GM19193 (cell line): ENCODE measurements around the gene VANGL2.

Experiments used
- POLR2A ChIP-seq: IDR thresholded peaks from 4 replicates; pipeline ENCODE4 v1.6.1; 2011; ENCODE audit not compliant: insufficient read depth, insufficient read length; ENCODE audit errors: extremely low read depth

VANGL2 gene

GRCh38 chr1:160400223-160400645 lies at the start of gene VANGL2:
Gene VANGL2, plus strand, starts transcription at chr1:160400564. Its CDS starts 15,274 bp downstream, at chr1:160415838.
- no peak for TF ChIP-seq POLR2A

DNA sequence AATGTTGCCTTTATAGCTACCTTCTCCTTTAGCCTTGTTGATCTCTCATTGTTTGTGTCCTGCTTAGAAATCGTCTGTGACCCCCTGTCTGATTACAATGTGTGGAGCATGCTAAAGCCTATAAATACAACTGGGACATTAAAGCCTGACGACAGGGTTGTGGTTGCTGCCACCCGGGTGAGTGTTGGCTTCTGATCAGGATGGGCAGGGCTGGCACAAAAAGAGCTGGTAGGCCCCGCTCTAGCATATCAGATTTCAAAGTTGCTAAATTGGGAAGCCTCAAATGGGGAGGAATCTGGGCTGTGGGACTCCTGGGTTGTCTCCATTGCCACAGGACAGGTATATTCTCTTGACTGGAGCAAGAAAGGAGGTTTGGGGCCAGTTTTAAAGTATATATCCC lies 48.7 kb upstream of the VANGL2 start:
- TF ChIP-seq POLR2A: no peak

GRCh38 chr1:160352555-160352954 lies 47.8 kb upstream of the VANGL2 start:
- TF ChIP-seq POLR2A: no peak

DNA sequence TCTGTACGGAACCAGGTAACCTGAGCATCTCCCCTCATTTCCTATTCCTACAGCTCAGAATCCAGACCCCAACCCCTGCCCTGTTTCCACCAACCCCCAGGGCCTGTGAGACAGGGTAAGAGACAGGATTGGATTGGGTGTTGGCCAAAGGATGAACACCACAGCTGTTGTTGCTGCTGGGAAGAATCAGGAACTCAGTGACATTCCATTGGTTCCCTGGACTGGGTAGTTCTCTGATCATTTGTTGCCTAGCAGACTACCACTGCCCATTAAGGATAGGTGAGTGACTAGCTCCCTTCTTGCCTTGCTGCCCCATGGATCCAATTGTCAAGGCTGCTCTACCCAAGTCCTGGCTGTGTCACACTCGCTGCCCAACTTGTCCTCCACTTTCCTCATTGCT lies 47.1 kb upstream of the VANGL2 start:
- TF ChIP-seq POLR2A: no peak

GRCh38 chr1:160354388-160354985 lies 45.9 kb upstream of the VANGL2 start:
- no peak for TF ChIP-seq POLR2A

- no peak for TF ChIP-seq POLR2A
Measured at GRCh38 chr1:160357286-160358002, 42.9 kb upstream of the VANGL2 start.

DNA sequence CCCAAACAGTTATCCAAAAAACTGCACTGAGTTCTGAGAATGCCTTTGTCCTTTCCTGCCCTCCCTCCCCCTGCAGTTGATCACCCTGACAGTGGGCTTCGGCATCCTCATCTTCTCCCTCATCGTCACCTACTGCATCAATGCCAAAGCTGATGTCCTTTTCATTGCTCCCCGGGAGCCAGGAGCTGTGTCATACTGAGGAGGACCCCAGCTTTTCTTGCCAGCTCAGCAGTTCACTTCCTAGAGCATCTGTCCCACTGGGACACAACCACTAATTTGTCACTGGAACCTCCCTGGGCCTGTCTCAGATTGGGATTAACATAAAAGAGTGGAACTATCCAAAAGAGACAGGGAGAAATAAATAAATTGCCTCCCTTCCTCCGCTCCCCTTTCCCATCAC lies 42.3 kb upstream of the VANGL2 start:
- TF ChIP-seq POLR2A: no peak

DNA sequence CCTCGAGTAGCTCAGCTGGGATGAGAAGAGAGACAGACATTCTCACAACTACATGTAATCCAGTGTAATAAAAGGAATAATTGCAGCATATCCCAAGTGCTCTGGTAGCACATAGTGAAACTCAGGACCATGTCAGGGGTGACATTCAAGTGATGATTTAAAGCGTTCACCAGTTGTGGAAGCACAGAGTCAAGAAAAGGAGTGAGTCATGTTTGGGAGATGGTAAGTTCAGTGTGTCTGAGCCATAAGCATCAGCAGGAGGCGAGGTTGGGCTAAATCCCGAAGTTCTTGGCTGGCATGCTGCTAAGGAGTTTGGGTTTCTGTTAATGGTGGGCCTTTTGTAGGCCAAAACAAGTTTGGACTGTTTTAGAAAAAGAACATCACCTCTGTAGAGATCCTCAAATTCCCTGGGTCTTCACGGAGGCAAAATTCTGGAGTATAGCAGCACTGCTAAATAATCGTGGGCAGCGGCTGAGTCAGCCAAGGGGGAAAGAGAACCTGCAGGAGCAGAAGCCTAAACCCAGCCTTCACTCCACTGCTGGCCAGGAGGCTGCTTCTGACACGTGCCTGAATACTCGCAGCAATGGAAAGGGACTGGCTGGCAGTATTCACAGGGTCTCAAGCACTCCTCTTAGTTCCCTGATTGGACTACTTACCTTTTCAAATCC lies 40.7 kb upstream of the VANGL2 start:
- TF ChIP-seq POLR2A: no peak

DNA sequence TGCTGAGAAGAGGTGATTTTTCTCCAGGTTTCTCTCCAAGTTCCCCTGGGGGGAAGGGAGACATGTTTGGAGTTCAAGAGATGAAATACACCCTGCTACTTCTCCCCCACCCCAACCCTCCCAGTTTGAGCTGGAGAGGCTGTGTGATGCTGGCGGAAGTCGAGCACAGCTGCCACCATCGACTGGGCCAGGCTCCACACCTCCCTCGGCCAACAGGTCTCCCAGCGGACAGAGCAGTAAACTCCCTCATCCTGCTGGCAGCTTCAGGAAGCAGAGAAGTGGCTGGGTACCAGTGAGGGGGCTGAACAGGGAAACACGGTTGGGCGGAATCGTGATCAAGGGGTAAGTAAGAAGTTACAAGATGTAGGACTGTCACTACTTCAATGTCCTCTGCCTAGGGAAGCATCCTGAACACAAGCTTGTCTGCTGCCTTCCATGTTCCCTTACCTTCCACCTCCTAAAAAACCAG lies 40.1 kb upstream of the VANGL2 start:
- no peak for TF ChIP-seq POLR2A

DNA sequence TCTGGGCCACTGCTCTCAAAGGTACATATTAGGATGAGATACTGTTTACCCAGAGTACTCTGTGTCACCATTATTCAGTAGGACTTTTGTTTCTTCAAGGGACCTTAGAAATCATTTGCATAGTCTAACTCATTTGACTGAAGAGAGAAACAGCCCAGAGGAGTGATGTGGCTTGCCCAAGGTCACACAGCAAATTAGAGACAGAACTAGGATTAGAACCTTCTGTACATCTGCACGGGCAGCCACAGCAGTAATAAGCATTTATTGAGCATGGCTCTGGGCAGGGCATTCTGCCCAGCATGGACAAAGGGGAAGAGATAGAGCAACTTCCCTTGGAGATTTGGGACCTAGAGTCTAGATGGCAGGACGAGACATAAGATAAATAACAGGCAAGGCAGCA lies 39.2 kb upstream of the VANGL2 start:
- TF ChIP-seq POLR2A: no peak

DNA sequence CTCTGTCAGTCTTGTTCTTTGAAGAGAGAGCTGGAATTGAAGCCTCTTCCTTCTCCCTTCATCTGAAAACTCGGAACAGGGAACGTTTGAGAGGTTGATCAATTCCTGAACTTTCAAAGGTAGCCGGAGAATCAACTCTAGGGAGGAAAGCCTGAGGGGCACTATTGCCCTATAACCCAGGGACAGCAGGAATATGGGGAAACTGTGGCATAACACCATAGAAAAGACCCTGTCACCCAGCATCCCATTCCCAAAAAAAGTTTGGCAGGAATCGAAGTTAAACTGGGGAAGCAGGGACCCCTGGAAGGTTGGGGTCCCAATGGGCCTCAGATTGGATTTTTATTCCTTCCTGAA lies 38.6 kb upstream of the VANGL2 start:
- no peak for TF ChIP-seq POLR2A

GRCh38 chr1:160362168-160362957 lies 38.0 kb upstream of the VANGL2 start:
- no peak for TF ChIP-seq POLR2A

DNA sequence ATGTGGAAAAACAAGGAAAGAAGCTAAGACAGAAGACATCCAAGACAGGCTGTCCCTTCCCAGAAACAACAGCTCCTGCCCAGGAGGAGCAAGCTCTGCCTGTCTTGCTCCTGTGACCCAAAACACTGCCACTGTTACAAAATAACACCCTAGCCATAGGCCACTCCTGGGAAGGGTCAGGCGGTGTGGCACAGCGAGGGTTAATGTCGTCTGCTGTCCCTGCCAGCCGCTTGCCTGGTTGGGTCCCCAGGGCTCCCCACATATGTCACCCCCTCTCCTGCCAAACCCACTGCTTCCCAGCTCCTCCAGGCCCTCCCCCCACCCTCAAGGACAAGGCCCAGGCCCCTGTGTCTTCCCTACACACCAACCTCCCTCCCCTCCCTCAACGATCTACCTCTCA lies 37.4 kb upstream of the VANGL2 start:
- TF ChIP-seq POLR2A: no peak

DNA sequence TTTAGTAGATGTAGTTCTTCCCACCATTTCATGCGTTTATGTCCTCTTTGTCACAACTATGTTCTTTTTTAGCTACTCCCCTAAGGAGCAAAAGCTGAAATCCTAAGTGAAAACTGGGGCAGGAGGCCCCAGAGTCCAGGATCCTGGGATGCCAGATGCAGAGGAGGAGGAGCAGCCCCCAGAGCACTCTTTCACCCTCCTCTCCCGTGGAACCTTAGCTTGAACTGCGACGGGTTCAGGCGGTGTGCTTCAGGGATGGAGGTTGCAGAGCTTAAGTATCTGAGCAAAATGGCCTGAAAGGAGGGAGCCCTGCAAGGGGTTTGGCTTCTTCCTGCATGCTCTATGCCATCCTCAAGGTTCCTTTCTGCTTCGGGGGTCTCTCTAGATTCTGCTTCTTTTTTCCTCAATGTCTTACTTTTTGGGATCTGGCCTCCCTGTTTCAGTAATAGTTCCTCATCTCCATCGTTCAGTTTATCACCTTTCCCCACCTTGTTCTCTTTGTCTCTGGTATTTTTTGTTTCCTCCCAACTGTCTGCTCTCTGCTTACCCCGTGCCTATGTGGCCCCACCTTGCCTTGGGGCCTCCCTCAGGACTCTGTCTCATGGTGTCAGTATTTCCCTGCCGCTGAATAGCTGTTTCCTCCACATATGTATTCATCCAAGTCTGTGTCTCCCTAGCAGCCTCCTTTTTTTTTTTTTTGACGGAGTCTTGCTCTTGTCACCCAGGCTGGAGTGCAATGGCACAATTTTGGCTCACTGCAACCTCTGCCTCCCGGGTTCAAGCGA lies 36.2 kb upstream of the VANGL2 start:
- no peak for TF ChIP-seq POLR2A
